ENCODE results near the gene SOX30. TPM values are rescaled to one million over a fixed set of nuclear protein-coding genes. Genes with fewer than 3 reads are reported as not detected.

The SOX30 gene
- total RNA-seq, 6 experiments from 2014 or later, result 0.09 to 0.19 (median 0.12) TPM; not detected in 2

DNA sequence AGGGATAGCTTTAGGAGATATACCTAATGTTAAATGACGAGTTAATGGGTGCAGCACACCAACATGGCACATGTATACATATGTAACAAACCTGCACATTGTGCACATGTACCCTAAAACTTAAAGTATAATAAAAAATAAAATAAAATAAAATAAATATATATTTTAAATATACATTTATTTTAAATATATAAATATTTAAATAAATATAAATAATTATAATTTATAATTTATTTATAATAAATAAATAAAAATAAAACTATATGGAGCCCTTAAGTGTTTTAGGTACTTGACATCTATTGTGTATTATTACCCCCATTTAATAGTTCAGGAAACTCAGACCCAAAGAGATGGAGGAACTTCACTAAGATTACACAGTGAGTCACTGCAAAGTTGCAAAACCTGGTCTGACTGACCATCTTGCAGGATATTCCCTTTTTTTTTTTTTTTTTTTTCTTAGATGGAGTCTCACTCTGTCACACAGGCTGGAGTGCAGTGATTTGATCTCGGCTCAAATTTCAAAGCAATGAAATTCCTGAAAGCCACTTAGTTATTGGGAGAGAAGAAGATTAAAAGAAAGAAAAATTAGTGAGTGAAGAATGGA, 13.3 kb upstream of the SOX30 start:
- Mint-ChIP-seq H3K27me3 (ENCODE audit: insufficient read depth) (no peaks in the 10 kb centered on the region; the same call in 1 of the 2 replicates), H3K4me1 (ENCODE audit: low read depth) (peaks cover 21% of the 10 kb centered on the region), H3K9me3 (no peaks in the 10 kb centered on the region), H3K27ac (no peak overlapping the region), H3K4me3 (no peak overlapping the region), H3K36me3 (ENCODE audit: low read depth) (no peaks in the 10 kb centered on the region)
- DNase-seq, result peak; percentile 72
- TF ChIP-seq, protein P1, sequence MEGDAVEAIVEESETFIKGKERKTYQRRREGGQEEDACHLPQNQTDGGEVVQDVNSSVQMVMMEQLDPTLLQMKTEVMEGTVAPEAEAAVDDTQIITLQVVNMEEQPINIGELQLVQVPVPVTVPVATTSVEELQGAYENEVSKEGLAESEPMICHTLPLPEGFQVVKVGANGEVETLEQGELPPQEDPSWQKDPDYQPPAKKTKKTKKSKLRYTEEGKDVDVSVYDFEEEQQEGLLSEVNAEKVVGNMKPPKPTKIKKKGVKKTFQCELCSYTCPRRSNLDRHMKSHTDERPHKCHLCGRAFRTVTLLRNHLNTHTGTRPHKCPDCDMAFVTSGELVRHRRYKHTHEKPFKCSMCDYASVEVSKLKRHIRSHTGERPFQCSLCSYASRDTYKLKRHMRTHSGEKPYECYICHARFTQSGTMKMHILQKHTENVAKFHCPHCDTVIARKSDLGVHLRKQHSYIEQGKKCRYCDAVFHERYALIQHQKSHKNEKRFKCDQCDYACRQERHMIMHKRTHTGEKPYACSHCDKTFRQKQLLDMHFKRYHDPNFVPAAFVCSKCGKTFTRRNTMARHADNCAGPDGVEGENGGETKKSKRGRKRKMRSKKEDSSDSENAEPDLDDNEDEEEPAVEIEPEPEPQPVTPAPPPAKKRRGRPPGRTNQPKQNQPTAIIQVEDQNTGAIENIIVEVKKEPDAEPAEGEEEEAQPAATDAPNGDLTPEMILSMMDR (IDR thresholded peaks at IDR 0.05), result no peak

DNA sequence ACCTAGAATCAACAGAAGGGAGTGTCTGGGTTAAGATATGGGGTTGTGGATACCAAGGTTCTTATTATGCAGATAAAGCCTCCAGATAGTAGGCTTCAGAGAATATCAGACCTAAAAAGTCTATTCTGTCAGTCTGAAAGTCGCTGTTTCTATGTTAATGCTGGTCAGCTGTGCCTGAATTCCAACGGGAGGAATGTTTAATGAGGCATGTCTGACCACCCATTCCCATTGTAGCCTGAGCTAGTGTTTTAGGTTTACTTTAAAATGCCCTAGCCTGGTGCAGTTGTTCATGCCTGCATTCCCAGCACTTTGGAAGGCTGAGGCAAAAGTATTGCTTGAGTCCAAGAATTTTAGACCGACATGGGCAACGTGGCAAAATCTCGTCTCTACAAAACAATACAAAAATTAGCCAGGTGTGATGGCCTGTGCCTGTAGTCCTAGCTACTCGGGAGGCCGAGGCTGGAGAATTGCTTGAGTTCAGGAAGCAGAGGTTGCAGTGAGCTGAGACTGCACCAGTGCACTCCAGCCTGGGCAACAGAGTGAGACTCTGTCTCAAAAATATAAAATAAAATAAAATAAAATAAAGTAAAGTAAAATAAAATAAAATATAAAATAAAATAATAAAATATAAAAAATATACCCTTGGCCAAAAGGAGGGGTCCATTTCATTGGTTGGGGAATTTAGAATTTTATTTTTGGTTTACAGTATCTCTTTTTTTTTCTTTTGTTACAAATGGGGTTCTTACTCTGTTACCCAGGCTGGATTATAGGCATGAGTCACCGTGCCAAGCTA, 7.8 kb upstream of the SOX30 start:
- H3K27ac Mint-ChIP-seq, result no peak overlapping the region
- peaks cover 2% of the 10 kb centered on the region; the same call in 1 of the 2 replicates for H3K4me1 Mint-ChIP-seq (ENCODE audit: low read depth)
- H3K36me3 Mint-ChIP-seq (ENCODE audit: low read depth), result peaks cover 5% of the 10 kb centered on the region
- no peak for DNase-seq
- TF ChIP-seq, protein P1 (IDR thresholded peaks at IDR 0.05), result no peak
- peaks cover 7% of the 10 kb centered on the region for H3K9me3 Mint-ChIP-seq
- no peak overlapping the region for H3K4me3 Mint-ChIP-seq
- no peaks in the 10 kb centered on the region for H3K27me3 Mint-ChIP-seq (ENCODE audit: insufficient read depth)

DNA sequence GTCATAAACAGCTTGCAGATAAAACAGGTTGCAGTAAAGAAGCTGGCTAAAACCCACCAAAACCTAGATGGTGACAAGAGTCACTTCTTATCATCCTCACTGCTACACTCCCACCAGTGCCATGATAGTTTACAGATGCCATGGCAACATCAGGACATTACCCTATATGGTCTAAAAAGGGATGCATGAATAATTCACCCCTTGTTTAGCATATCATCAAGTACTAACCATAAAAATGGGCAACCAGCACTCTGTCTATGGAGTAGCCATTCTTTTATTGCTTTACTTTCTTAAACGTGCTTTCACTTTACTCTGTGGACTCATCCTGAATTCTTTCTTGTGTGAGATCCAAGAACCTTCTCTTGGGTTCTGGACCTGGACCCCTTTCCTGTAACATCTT, 6.7 kb upstream of the SOX30 start:
- no peaks in the 10 kb centered on the region for H3K4me1 Mint-ChIP-seq (ENCODE audit: low read depth)
- peaks cover 9% of the 10 kb centered on the region for H3K36me3 Mint-ChIP-seq (ENCODE audit: low read depth)
- no peak for DNase-seq
- no peak overlapping the region for H3K4me3 Mint-ChIP-seq
- peaks cover 14% of the 10 kb centered on the region for H3K9me3 Mint-ChIP-seq
- TF ChIP-seq, protein P1 (IDR thresholded peaks at IDR 0.05), result no peak
- no peaks in the 10 kb centered on the region for H3K27me3 Mint-ChIP-seq (ENCODE audit: insufficient read depth)
- H3K27ac Mint-ChIP-seq, result no peak overlapping the region

DNA sequence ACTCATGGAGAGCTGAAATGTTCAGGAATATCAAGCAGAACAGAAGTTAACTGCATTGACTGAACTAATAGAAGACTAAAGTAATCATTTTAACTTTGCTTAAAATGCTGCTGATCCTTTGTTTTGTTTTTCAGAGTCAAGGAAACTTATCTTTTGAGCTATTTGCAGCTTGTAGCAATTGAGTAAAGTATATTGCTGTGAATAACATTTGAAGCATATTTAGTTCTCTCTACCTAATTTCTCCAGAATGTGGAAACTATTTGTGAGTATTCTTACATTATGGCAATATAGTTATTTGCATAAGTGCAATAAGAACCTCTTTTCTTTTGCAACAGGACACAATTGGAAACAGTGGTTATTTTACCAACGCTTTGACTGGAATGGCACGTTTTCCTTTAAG, 5.3 kb upstream of the SOX30 start:
- no peak for DNase-seq
- peaks cover 28% of the 10 kb centered on the region for H3K9me3 Mint-ChIP-seq
- no peaks in the 10 kb centered on the region for H3K4me1 Mint-ChIP-seq (ENCODE audit: low read depth)
- H3K4me3 Mint-ChIP-seq, result no peak overlapping the region
- TF ChIP-seq, protein P1 (IDR thresholded peaks at IDR 0.05), result no peak
- H3K36me3 Mint-ChIP-seq (ENCODE audit: low read depth), result peaks cover 22% of the 10 kb centered on the region
- H3K27ac Mint-ChIP-seq, result no peak overlapping the region
- no peaks in the 10 kb centered on the region for H3K27me3 Mint-ChIP-seq (ENCODE audit: insufficient read depth)

DNA sequence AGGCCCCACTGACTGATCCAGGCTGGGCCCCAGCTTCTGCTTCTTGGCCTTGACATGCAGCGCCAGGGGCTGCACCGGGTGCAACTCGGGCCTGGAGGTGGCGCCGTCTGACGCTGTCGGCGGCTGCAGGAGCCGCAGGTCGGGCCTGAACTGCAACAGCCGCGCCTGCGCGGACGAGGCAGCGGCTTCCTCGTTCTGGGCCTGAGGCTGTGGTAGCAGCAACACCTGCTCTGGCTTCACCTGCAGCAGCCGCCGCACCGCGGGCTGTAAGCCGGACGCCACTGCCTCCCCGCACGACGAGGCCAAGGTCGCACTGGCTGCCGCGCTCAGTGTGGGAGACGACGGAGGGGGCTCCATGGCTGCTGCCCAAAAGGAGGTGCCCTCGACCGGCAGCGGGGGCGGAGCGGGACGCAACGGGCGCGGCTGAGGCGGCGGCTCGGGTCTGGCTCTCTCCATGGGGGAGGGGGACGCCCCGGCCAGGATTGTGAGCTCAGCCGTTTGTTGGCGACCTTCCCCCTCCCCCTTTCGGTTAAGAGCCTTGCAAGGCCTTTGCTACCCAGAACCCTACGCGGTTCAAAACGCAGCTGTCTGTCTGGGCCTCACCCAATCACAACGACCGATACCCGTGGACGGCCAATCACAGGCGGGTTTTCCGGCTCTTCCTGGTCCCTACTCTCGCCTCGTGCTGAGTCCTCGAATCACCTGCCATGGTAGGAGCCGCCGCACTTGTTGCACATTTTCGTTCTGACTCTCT, 438 bp downstream of the SOX30 start:
- peaks cover 27% of the 10 kb centered on the region for H3K9me3 Mint-ChIP-seq
- H3K27me3 Mint-ChIP-seq (ENCODE audit: insufficient read depth), result no peaks in the 10 kb centered on the region
- H3K4me3 Mint-ChIP-seq, result no peak overlapping the region
- H3K27ac Mint-ChIP-seq, result no peak overlapping the region
- H3K36me3 Mint-ChIP-seq (ENCODE audit: low read depth), result peaks cover 22% of the 10 kb centered on the region
- TF ChIP-seq, protein P1 (IDR thresholded peaks at IDR 0.05), result no peak
- peaks cover 12% of the 10 kb centered on the region; the same call in 1 of the 2 replicates for H3K4me1 Mint-ChIP-seq (ENCODE audit: low read depth)
- DNase-seq, result no peak
